Natural killer cell (primary cell): ENCODE measurements around the gene ARHGAP24. TPM values are rescaled to one million over a fixed set of nuclear protein-coding genes. Genes with fewer than 3 reads are reported as not detected.
"Not testable (repeated sequence)": the region's sequence is repeated elsewhere in the genome, so short reads cannot be mapped to it uniquely, and the experiment has no call there.

ENCODE experiments used
- ATAC-seq, 3 donors: fragments of 150-1000 bp in 2 of 3; fragments of 200-7000 bp in 1 of 3; cut with Tn5 transposase; 1 replicate in 1 of 3; 2 replicates in 2 of 3; pipeline ENCODE4 v1.10.0; 2021; ENCODE audit warnings: mild to moderate bottlenecking in 2 of 3, moderate library complexity in 2 of 3
- DNase-seq, 2 donors: peaks; one replicate each; pipeline versions ENCODE4 v3.0.0 to v3.0.0-alpha.2; 2013 to 2021; ENCODE audit warnings: mixed read lengths in 1 of 2
- H3K27ac ChIP-seq: one replicate; pipeline ENCODE4 v1.5.1; 2013; ENCODE audit warnings: mild to moderate bottlenecking, low read length
- H3K27me3 ChIP-seq: one replicate; pipeline ENCODE4 v1.6.1; 2013; ENCODE audit warnings: low read length; ENCODE audit not compliant: control insufficient read depth, insufficient read depth
- H3K36me3 ChIP-seq: one replicate; pipeline ENCODE4 v1.6.1; 2013; ENCODE audit warnings: low read length; ENCODE audit not compliant: control insufficient read depth, insufficient read depth
- H3K4me1 ChIP-seq: one replicate; pipeline ENCODE4 v1.6.1; 2013; ENCODE audit warnings: low read length; ENCODE audit not compliant: control insufficient read depth, insufficient read depth
- H3K4me3 ChIP-seq: one replicate; pipeline ENCODE4 v1.5.1; 2013; ENCODE audit warnings: low read length
- H3K9me3 ChIP-seq: one replicate; pipeline ENCODE4 v1.6.1; 2013; ENCODE audit warnings: low read length; ENCODE audit not compliant: control insufficient read depth, insufficient read depth
- H3K27ac Mint-ChIP-seq, 2 donors: one replicate each; pipeline ENCODE4 v1.8.0; 2022; ENCODE audit warnings: mild to moderate bottlenecking in 2 of 2, mixed read lengths in 2 of 2, moderate library complexity in 1 of 2
- H3K27me3 Mint-ChIP-seq, 2 donors: one replicate each; pipeline ENCODE4 v1.8.0; 2022; ENCODE audit warnings: low read depth in 2 of 2, mixed read lengths in 2 of 2
- H3K36me3 Mint-ChIP-seq: one replicate; pipeline ENCODE4 v1.8.0; 2022; ENCODE audit warnings: mixed read lengths
- H3K4me1 Mint-ChIP-seq, 2 donors: one replicate each; pipeline ENCODE4 v1.8.0; 2022; ENCODE audit warnings: mixed read lengths in 2 of 2
- H3K4me3 Mint-ChIP-seq: one replicate; pipeline ENCODE4 v1.8.0; 2022; ENCODE audit warnings: mild to moderate bottlenecking, moderate library complexity, mixed read lengths
- H3K9me3 Mint-ChIP-seq, 2 donors: one replicate each; pipeline ENCODE4 v1.8.0; 2022; ENCODE audit warnings: mixed read lengths in 2 of 2
- WGBS: methylation state at CpG from one replicate; pipeline ENCODE4 v1.1.7; 2013; ENCODE audit warnings: missing lambda C conversion rate; ENCODE audit not compliant: insufficient coverage; 5-methylcytosine and 5-hydroxymethylcytosine counted together
- intact Hi-C: fragments of 100-400 bp; cut with micrococcal nuclease; formaldehyde crosslinking; loops from one replicate; pipeline ENCODE4 v1.14.2; 2022
- total RNA-seq, 4 donors: library from RNA; stranded (reverse); fragments of 120-200 nt in 1 of 4; gene quantifications; one replicate each; pipeline versions ENCODE4 v1.2.3 to v1.2.4, GENCODE V29; 2013 to 2022
- TF ChIP-seq, protein P1 (sequence below): fragments of 200-600 bp; IDR thresholded peaks from one replicate; pipeline ENCODE4 v1.8.0; 2022; ENCODE audit warnings: antibody characterized with exemption

The ARHGAP24 gene
- total RNA-seq, 3 donors from 2014 or later (not counting 1 experiment from before 2014, with no cell fraction given), result 1.7 to 3.6 (median 1.7) TPM

DNA sequence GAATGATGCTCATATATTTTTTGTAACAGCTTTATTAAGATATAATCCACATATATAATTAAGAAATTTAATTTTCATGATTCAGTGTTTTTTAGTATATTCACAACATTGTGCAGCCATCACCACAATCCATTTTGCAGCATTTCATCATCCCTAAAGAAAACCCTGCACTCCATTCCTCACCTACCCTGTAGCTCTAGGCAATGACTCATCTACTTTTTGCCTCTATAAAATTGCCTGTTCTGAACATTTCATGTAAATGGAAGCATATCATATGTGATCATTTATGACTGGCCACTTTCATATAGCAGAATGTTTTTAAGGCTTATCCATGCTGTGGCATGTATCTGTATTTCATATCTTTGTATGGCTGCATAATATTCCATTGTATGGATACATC lies 545.0 kb downstream of the ARHGAP24 start:
- no peaks in the 10 kb centered on the region for H3K27me3 ChIP-seq
- H3K27ac ChIP-seq, result no peak overlapping the region
- no peak overlapping the region for H3K27ac Mint-ChIP-seq
- no peak overlapping the region for H3K4me3 ChIP-seq
- no peaks in the 10 kb centered on the region for H3K9me3 ChIP-seq
- H3K27me3 Mint-ChIP-seq, result no peaks in the 10 kb centered on the region
- TF ChIP-seq, protein P1, sequence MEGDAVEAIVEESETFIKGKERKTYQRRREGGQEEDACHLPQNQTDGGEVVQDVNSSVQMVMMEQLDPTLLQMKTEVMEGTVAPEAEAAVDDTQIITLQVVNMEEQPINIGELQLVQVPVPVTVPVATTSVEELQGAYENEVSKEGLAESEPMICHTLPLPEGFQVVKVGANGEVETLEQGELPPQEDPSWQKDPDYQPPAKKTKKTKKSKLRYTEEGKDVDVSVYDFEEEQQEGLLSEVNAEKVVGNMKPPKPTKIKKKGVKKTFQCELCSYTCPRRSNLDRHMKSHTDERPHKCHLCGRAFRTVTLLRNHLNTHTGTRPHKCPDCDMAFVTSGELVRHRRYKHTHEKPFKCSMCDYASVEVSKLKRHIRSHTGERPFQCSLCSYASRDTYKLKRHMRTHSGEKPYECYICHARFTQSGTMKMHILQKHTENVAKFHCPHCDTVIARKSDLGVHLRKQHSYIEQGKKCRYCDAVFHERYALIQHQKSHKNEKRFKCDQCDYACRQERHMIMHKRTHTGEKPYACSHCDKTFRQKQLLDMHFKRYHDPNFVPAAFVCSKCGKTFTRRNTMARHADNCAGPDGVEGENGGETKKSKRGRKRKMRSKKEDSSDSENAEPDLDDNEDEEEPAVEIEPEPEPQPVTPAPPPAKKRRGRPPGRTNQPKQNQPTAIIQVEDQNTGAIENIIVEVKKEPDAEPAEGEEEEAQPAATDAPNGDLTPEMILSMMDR, result no peak
- ATAC-seq, result no peak
- DNase-seq, result no peak
- no peak overlapping the region for H3K4me3 Mint-ChIP-seq
- H3K4me1 Mint-ChIP-seq, result no peaks in the 10 kb centered on the region
- H3K9me3 Mint-ChIP-seq, result no peaks in the 10 kb centered on the region
- H3K36me3 Mint-ChIP-seq, result no peaks in the 10 kb centered on the region
- no peaks in the 10 kb centered on the region for H3K36me3 ChIP-seq
- H3K4me1 ChIP-seq, result no peaks in the 10 kb centered on the region
- intact Hi-C loops, result no loop called here

DNA sequence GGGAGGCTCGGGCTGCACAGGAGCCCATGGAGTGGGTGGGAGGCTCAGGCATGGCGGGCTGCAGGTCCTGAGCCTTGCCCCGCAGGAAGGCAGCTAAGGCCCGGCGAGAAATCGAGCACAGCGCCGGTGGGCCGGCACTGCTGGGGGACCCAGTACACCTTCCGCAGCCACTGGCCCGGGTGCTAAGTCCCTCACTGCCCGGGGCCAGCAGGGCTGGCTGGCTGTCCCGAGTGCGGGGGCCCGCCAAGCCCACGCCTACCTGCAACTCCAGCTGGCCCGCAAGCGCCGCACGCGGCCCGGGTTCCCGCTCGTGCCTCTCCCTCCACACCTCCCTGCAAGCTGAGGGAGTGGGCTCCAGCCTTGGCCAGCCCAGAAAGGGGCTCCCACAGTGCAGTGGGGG lies 546.7 kb downstream of the ARHGAP24 start:
- ATAC-seq, H3K27me3 ChIP-seq, DNase-seq, H3K9me3 ChIP-seq, H3K4me1 ChIP-seq, H3K9me3 Mint-ChIP-seq, H3K4me3 ChIP-seq, H3K4me3 Mint-ChIP-seq, H3K4me1 Mint-ChIP-seq, H3K27ac ChIP-seq, H3K36me3 ChIP-seq, H3K27ac Mint-ChIP-seq, H3K36me3 Mint-ChIP-seq, intact Hi-C loops, H3K27me3 Mint-ChIP-seq: not testable (repeated sequence)
- WGBS, result 97% methylated on average over 21 of the region's 24 CpGs

DNA sequence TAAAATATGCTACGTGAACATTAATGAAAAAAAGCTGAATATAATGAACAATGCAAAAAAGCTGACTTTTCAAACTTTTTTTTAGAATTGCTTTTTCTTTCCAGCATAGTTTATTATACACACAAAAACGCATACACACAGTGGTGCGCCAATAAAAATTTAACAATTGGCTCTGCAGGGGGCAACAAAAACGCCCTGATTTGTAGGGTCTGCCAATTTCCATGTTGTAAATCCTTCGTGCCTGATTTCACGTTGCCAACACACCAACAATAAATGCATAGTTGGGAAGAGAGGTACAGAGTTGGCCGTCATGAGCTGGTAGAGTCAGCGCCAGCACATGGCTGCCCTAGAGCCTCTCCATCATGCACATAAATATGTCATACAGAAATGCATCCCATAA lies 551.8 kb downstream of the ARHGAP24 start:
- H3K4me1 ChIP-seq, result no peaks in the 10 kb centered on the region
- Mint-ChIP-seq H3K27me3 (no peaks in the 10 kb centered on the region), H3K27ac (no peak overlapping the region), H3K36me3 (no peaks in the 10 kb centered on the region), H3K4me1 (no peaks in the 10 kb centered on the region), H3K4me3 (no peak overlapping the region), H3K9me3 (peaks cover 3 to 4% of the 10 kb centered on the region in 2 donors)
- TF ChIP-seq, protein P1, result no peak
- 84% methylated on average over 8 of the region's 8 CpGs for WGBS
- DNase-seq (no peak), ATAC-seq (no peak)
- intact Hi-C loops, result no loop called here
- no peak overlapping the region for H3K27ac ChIP-seq
- no peak overlapping the region for H3K4me3 ChIP-seq
- no peaks in the 10 kb centered on the region for H3K36me3 ChIP-seq
- H3K9me3 ChIP-seq, result no peaks in the 10 kb centered on the region
- H3K27me3 ChIP-seq, result no peaks in the 10 kb centered on the region

- H3K36me3 Mint-ChIP-seq, result peaks cover 7% of the 10 kb centered on the region
- H3K4me3 Mint-ChIP-seq, result no peak overlapping the region
- H3K27ac Mint-ChIP-seq, result no peak overlapping the region
- H3K27ac ChIP-seq, result no peak overlapping the region
- H3K9me3 ChIP-seq, result no peaks in the 10 kb centered on the region
- intact Hi-C loops, result no loop called here
- H3K4me1 Mint-ChIP-seq, result no peaks in the 10 kb centered on the region
- DNase-seq (no peak), ATAC-seq (no peak)
- H3K36me3 ChIP-seq, result no peaks in the 10 kb centered on the region
- H3K4me3 ChIP-seq, result no peak overlapping the region
- H3K9me3 Mint-ChIP-seq, result peaks cover 3 to 4% of the 10 kb centered on the region in 2 donors
- no peaks in the 10 kb centered on the region for H3K27me3 Mint-ChIP-seq
- H3K4me1 ChIP-seq, result no peaks in the 10 kb centered on the region
- TF ChIP-seq, protein P1, result no peak
- WGBS, result 74% methylated on average over 2 of the region's 3 CpGs
- H3K27me3 ChIP-seq, result no peaks in the 10 kb centered on the region
Measured at GRCh38 chr4:86031927-86032326, 557.0 kb downstream of the ARHGAP24 start.
